ENCODE data around the gene ENTPD8. TPM values are rescaled to one million over a fixed set of nuclear protein-coding genes. Genes with fewer than 3 reads are reported as not detected.
"Not testable (repeated sequence)": the region's sequence is repeated elsewhere in the genome, so short reads cannot be mapped to it uniquely, and the experiment has no call there.

Gene ENTPD8
- total and polyA plus RNA-seq, 2 of the 13 experiments (the other 11 are each of a cell fraction or from before 2014, with no cell fraction given) = 0.26 to 0.44 TPM

GRCh38 chr9:137386507-137387113 lies 54.5 kb downstream of the ENTPD8 start:
- POLR2A ChIA-PET; H3K4me2 ChIP-seq (ENCODE audit: low read depth, low read length); DNase-seq (ENCODE audit: low spot score); H3K27me3 ChIP-seq (ENCODE audit: control insufficient read depth in 1 of 2, insufficient read depth in 2 of 2, low read length in 2 of 2); H3K4me3 ChIP-seq (replicated peaks in 1 of 3; ENCODE audit: insufficient read depth in 1 of 3, low read depth in 2 of 3, low read length in 3 of 3); BruUV-seq (replicated peaks); H2AFZ ChIP-seq (ENCODE audit: low read length); H4K20me1 ChIP-seq (ENCODE audit: insufficient read depth, low read length); H3K9ac ChIP-seq (ENCODE audit: insufficient read depth, low read depth, low read length); in situ Hi-C loops (cut with HindIII; ENCODE audit: extremely low pct_ligation_motif_present, low pct_unique_long_range_greater_than_20kb); H3K36me3 ChIP-seq (replicated peaks in 1 of 2; ENCODE audit: control insufficient read depth in 1 of 2, insufficient read depth in 2 of 2, low read length in 2 of 2); H3K27ac ChIP-seq (ENCODE audit: extremely low read length, insufficient read depth, low read length); H3K9me3 ChIP-seq (ENCODE audit: low read length); H3K79me2 ChIP-seq (ENCODE audit: insufficient read depth, low read length); intact Hi-C loops (cut with micrococcal nuclease; ENCODE audit: unreplicated experiment); FAIRE-seq; CTCF ChIA-PET (ENCODE audit: low intra/inter-chr PET ratio, low total read pairs); ATAC-seq: not testable (repeated sequence)
- H3K4me1 ChIP-seq (ENCODE audit: insufficient read depth, low read length) = peaks cover 45% of the 10 kb centered on the region
- TF ChIP-seq ZSCAN25 (CRISPR knock-in tag; IDR thresholded peaks at IDR 0.05) = peak; percentile 95
- WGBS (ENCODE audit: low lambda C conversion rate) = 63% methylated on average over 12 of the region's 12 CpGs

- no TSS peak for BruUV-seq (replicated peaks)
- in situ Hi-C loops (cut with HindIII; ENCODE audit: extremely low pct_ligation_motif_present, low pct_unique_long_range_greater_than_20kb) = no loop called here
These were observed 56.0 kb downstream of the ENTPD8 start for GRCh38 chr9:137385061-137385655.

More at GRCh38 chr9:137385061-137385655, 56.0 kb downstream of the ENTPD8 start:
- no peaks in the 10 kb centered on the region for H3K9me3 ChIP-seq (ENCODE audit: low read length)
- H4K20me1 ChIP-seq (ENCODE audit: insufficient read depth, low read length) = no peaks in the 10 kb centered on the region
- no peak overlapping the region for H3K4me2 ChIP-seq (ENCODE audit: low read depth, low read length)
- no peak overlapping the region for H3K27ac ChIP-seq (ENCODE audit: extremely low read length, insufficient read depth, low read length)
- H3K36me3 ChIP-seq (replicated peaks in 1 of 2; ENCODE audit: control insufficient read depth in 1 of 2, insufficient read depth in 2 of 2, low read length in 2 of 2) = no peaks in the 10 kb centered on the region
- no peak overlapping the region for H2AFZ ChIP-seq (ENCODE audit: low read length)
- ChIA-PET POLR2A (no interaction called here), CTCF (ENCODE audit: low intra/inter-chr PET ratio, low total read pairs) (no interaction called here)
- H3K4me1 ChIP-seq (ENCODE audit: insufficient read depth, low read length) = peaks cover 45% of the 10 kb centered on the region
- H3K4me3 ChIP-seq (replicated peaks in 1 of 3; ENCODE audit: insufficient read depth in 1 of 3, low read depth in 2 of 3, low read length in 3 of 3) = no peak overlapping the region
- TF ChIP-seq HNRNPL (IDR thresholded peaks at IDR 0.05; ENCODE audit: low read depth, low read length) (0 out of 2 replicates have a peak, but pooled peaks have one; percentile 35), GABPB1 (CRISPR knock-in tag; IDR thresholded peaks at IDR 0.05) (no peak)
- no peaks in the 10 kb centered on the region; a peak in 1 of 5 replicates for H3K27me3 ChIP-seq (ENCODE audit: control insufficient read depth in 1 of 2, insufficient read depth in 2 of 2, low read length in 2 of 2)
- no peaks in the 10 kb centered on the region for H3K79me2 ChIP-seq (ENCODE audit: insufficient read depth, low read length)
- FAIRE-seq (no peak), DNase-seq (ENCODE audit: low spot score) (no peak), ATAC-seq (no peak)
- WGBS (ENCODE audit: low lambda C conversion rate) = 90% methylated on average over 19 of the region's 26 CpGs
- H3K9ac ChIP-seq (ENCODE audit: insufficient read depth, low read depth, low read length) = no peak overlapping the region
- intact Hi-C loops (cut with micrococcal nuclease; ENCODE audit: unreplicated experiment) = no loop called here

Small RNA genes lying within 50 kb of the gene (microRNA-seq; reads per million reads assigned to microRNA genes)
- gene MIR7114 = 1.9 reads per million, percentile 8 among the genes with 10 or more reads in this experiment

Other genes with a start within 250 kb of the ENTPD8 start
- 17.5 and 19.2 TPM in 2 replicates for gene TPRN, start 240.6 kb downstream of the ENTPD8 start, total RNA-seq (2016; rRNA removed; fragmentation: Illumina TruSeq; extraction: Trizol)
- 10.1 and 12.4 TPM in 2 replicates for gene TPRN, start 240.6 kb downstream of the ENTPD8 start, polyA plus RNA-seq (2011; rRNA removed)
- gene TMEM203, start 235.7 kb downstream of the ENTPD8 start, total RNA-seq (2016; rRNA removed; fragmentation: Illumina TruSeq; extraction: Trizol) = 36.7 and 36.9 TPM in 2 replicates
- gene TMEM203, start 235.7 kb downstream of the ENTPD8 start, polyA plus RNA-seq (2011; rRNA removed) = 23.0 and 23.4 TPM in 2 replicates
- 4.9 and 8.7 TPM in 2 replicates for gene NDOR1, start 235.7 kb downstream of the ENTPD8 start, total RNA-seq (2016; rRNA removed; fragmentation: Illumina TruSeq; extraction: Trizol)
- 3.6 and 4.2 TPM in 2 replicates for gene NDOR1, start 235.7 kb downstream of the ENTPD8 start, polyA plus RNA-seq (2011; rRNA removed)
- 1.8 and 2.1 TPM in 2 replicates for gene RNF208, start 219.1 kb downstream of the ENTPD8 start, total RNA-seq (2016; rRNA removed; fragmentation: Illumina TruSeq; extraction: Trizol)
- 1.6 and 2.0 TPM in 2 replicates for gene RNF208, start 219.1 kb downstream of the ENTPD8 start, polyA plus RNA-seq (2011; rRNA removed)
- gene CYSRT1, start 216.2 kb downstream of the ENTPD8 start, total RNA-seq (2016; rRNA removed; fragmentation: Illumina TruSeq; extraction: Trizol) = 2.1 and 3.4 TPM in 2 replicates
- 1.5 and 1.7 TPM in 2 replicates for gene CYSRT1, start 216.2 kb downstream of the ENTPD8 start, polyA plus RNA-seq (2011; rRNA removed)
- gene RNF224, start 213.9 kb downstream of the ENTPD8 start, total RNA-seq (2016; rRNA removed; fragmentation: Illumina TruSeq; extraction: Trizol) = 0.09 and 0.10 TPM in 2 replicates
- not detected in 2 replicates for gene RNF224, start 213.9 kb downstream of the ENTPD8 start, polyA plus RNA-seq (2011; rRNA removed)
- gene SLC34A3, start 210.5 kb downstream of the ENTPD8 start, total RNA-seq (2016; rRNA removed; fragmentation: Illumina TruSeq; extraction: Trizol) = 0.38 and 1.0 TPM in 2 replicates
- 0.07 and 0.20 TPM in 2 replicates for gene SLC34A3, start 210.5 kb downstream of the ENTPD8 start, polyA plus RNA-seq (2011; rRNA removed)
- gene TUBB4B, start 200.1 kb downstream of the ENTPD8 start, total RNA-seq (2016; rRNA removed; fragmentation: Illumina TruSeq; extraction: Trizol) = 412 and 481 TPM in 2 replicates
- 182 and 243 TPM in 2 replicates for gene TUBB4B, start 200.1 kb downstream of the ENTPD8 start, polyA plus RNA-seq (2011; rRNA removed)
- not detected in 2 replicates for gene STPG3, start 190.1 kb downstream of the ENTPD8 start, total RNA-seq (2016; rRNA removed; fragmentation: Illumina TruSeq; extraction: Trizol)
- gene STPG3, start 190.1 kb downstream of the ENTPD8 start, polyA plus RNA-seq (2011; rRNA removed) = not detected in 2 replicates
- gene NELFB, start 186.0 kb downstream of the ENTPD8 start, total RNA-seq (2016; rRNA removed; fragmentation: Illumina TruSeq; extraction: Trizol) = 38.7 and 45.8 TPM in 2 replicates
- gene NELFB, start 186.0 kb downstream of the ENTPD8 start, polyA plus RNA-seq (2011; rRNA removed) = 26.5 and 38.0 TPM in 2 replicates
- 7.0 and 14.2 TPM in 2 replicates for gene TOR4A, start 163.6 kb downstream of the ENTPD8 start, total RNA-seq (2016; rRNA removed; fragmentation: Illumina TruSeq; extraction: Trizol)
- gene TOR4A, start 163.6 kb downstream of the ENTPD8 start, polyA plus RNA-seq (2011; rRNA removed) = 11.1 and 16.4 TPM in 2 replicates
- 0.14 and 0.22 TPM in 2 replicates for gene NRARP, start 139.1 kb downstream of the ENTPD8 start, total RNA-seq (2016; rRNA removed; fragmentation: Illumina TruSeq; extraction: Trizol)
- gene NRARP, start 139.1 kb downstream of the ENTPD8 start, polyA plus RNA-seq (2011; rRNA removed) = 0.46 and 0.73 TPM in 2 replicates
- gene EXD3, start 18.2 kb downstream of the ENTPD8 start, total RNA-seq (2016; rRNA removed; fragmentation: Illumina TruSeq; extraction: Trizol) = 1.3 and 2.7 TPM in 2 replicates
- gene EXD3, start 18.2 kb downstream of the ENTPD8 start, polyA plus RNA-seq (2011; rRNA removed) = 4.8 and 9.1 TPM in 2 replicates
- gene NOXA1, start 18.0 kb downstream of the ENTPD8 start, total RNA-seq (2016; rRNA removed; fragmentation: Illumina TruSeq; extraction: Trizol) = 0.63 and 1.2 TPM in 2 replicates
- gene NOXA1, start 18.0 kb downstream of the ENTPD8 start, polyA plus RNA-seq (2011; rRNA removed) = 0.78 and 2.1 TPM in 2 replicates
- 38.3 and 44.3 TPM in 2 replicates for gene NSMF, start 18.0 kb upstream of the ENTPD8 start, total RNA-seq (2016; rRNA removed; fragmentation: Illumina TruSeq; extraction: Trizol)
- gene NSMF, start 18.0 kb upstream of the ENTPD8 start, polyA plus RNA-seq (2011; rRNA removed) = 183 and 271 TPM in 2 replicates
- gene PNPLA7, start 109.0 kb upstream of the ENTPD8 start, total RNA-seq (2016; rRNA removed; fragmentation: Illumina TruSeq; extraction: Trizol) = 0.21 and 0.42 TPM in 2 replicates
- 1.5 and 1.9 TPM in 2 replicates for gene PNPLA7, start 109.0 kb upstream of the ENTPD8 start, polyA plus RNA-seq (2011; rRNA removed)
- gene MRPL41, start 110.5 kb upstream of the ENTPD8 start, total RNA-seq (2016; rRNA removed; fragmentation: Illumina TruSeq; extraction: Trizol) = 48.9 and 54.0 TPM in 2 replicates
- gene MRPL41, start 110.5 kb upstream of the ENTPD8 start, polyA plus RNA-seq (2011; rRNA removed) = 20.9 and 23.4 TPM in 2 replicates
- gene DPH7, start 137.6 kb upstream of the ENTPD8 start, total RNA-seq (2016; rRNA removed; fragmentation: Illumina TruSeq; extraction: Trizol) = 22.6 and 31.6 TPM in 2 replicates
- 27.6 and 36.9 TPM in 2 replicates for gene DPH7, start 137.6 kb upstream of the ENTPD8 start, polyA plus RNA-seq (2011; rRNA removed)
- gene ZMYND19, start 149.2 kb upstream of the ENTPD8 start, total RNA-seq (2016; rRNA removed; fragmentation: Illumina TruSeq; extraction: Trizol) = 29.6 and 38.7 TPM in 2 replicates
- gene ZMYND19, start 149.2 kb upstream of the ENTPD8 start, polyA plus RNA-seq (2011; rRNA removed) = 21.3 and 21.8 TPM in 2 replicates
- 13.4 and 21.7 TPM in 2 replicates for gene ARRDC1, start 164.3 kb upstream of the ENTPD8 start, total RNA-seq (2016; rRNA removed; fragmentation: Illumina TruSeq; extraction: Trizol)
- 44.4 and 50.9 TPM in 2 replicates for gene ARRDC1, start 164.3 kb upstream of the ENTPD8 start, polyA plus RNA-seq (2011; rRNA removed)
- 19.2 and 23.0 TPM in 2 replicates for gene EHMT1, start 177.6 kb upstream of the ENTPD8 start, total RNA-seq (2016; rRNA removed; fragmentation: Illumina TruSeq; extraction: Trizol)
- gene EHMT1, start 177.6 kb upstream of the ENTPD8 start, polyA plus RNA-seq (2011; rRNA removed) = 27.1 and 32.7 TPM in 2 replicates